Superior temporal gyrus (tissue), 1 donor: ENCODE results near the gene TANGO6.
"Not testable (repeated sequence)": the region's sequence is repeated elsewhere in the genome, so short reads cannot be mapped to it uniquely, and the experiment has no call there.

ENCODE experiments used
- DNase-seq: peaks from one replicate; pipeline ENCODE4 v3.0.0-alpha.2; 2016; ENCODE audit errors: extremely low spot score

Gene TANGO6

DNA sequence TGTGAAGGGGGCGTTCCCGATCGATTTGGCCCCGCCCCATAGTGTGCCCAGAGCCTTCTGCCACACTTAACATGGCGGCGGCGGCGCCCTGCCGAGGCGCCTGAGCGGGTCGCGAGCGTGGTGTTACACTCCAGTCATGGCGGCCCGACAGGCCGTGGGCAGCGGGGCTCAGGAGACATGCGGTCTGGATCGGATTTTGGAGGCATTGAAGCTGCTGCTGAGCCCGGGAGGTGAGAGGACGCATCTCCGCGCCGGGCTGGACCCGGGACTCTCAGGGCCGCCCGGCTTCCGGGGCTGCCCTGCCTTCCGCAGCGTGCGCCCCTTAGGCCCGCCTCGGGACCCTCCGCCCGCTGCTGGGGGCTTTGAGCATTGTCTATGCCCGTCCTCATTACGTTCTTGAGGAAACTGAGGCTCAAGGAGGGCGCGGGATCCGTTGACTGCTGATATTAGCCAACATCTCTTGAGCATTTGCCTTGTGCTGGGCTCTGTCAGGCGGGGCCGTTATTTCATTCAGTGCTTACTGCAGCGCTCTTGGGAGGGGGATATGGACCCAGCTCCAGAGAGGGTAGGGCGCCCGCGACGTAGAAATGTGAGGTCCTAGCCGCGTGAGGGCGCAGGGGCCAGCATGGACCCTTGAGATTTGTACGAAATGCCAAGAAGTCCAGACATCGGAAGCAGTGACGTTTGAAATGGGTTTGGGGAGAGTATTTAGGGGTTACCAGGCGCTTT lies at the start of gene TANGO6:
TANGO6 (plus strand) TSS at position 50 of the 729 bp plus-strand sequence; CDS start at position 137, 87 bp downstream.
- peak; percentile 89 for DNase-seq

DNA sequence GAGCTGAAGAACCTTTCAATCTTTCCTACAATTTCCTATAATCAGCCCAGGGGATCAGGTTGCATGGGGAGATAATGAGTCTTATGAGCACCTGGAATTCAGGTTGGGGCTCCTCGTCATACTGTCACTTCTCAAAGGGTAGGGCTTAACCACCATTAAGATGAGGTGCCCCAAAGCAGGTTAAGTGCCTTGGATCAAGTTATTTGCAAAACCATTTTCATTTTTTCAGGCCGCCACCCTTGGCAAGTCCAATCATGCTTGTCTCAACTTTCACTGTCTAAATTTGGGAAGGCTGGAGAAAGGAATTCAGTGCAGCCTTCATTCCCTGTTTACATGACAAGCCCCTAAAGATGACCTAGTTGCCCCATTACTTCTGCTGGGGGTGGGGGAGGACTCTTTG lies 44.9 kb upstream of the TANGO6 start:
- no peak for DNase-seq

DNA sequence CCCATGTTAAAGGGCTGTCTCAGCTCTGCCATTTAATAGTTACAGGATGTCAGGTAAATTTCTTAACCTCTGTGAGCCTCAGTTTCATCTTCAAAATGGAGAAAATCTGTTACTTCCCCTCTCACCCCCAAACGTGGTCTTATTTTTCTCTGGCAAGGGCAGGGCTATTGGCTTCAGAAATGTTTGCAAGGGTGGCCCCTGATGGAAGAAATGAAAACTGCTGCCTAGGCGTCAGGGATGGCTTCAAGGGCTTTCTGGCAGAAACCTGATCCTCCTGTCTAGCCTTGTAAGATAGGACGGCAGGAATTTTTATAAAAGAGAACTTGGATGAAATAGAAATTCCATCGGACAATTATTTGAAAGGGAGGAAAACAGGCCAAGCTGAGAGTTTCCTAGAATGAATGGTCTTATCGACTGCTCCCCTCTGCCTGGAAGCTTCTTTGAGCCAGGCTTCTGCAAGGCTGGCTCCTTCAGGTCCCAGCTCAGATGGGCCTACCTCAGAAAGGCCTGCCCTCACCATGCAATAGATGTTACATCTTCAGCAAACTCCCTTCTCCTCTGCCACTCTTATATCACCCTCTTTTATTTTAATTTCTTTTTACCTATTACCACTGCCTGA lies 43.0 kb upstream of the TANGO6 start:
- peak; percentile 88 for DNase-seq

DNA sequence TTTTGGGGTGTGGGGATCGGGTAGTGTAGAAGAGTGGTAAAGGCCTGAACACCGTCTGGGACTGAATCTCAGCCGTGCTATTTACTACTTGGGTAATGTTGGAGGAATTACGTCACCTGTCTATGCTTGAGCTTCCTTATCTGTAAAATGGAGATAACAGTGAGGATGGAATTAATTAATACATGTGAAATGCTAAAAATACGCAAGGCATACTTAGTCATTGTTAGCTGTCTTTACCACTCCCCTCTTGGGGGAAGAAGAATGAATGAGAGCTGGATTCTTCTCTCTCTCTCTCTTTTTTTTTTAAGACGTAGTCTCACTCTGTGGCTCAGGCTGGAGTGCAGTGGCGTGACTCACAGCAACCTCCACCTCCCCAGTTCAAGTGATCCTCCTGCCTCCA lies 41.1 kb upstream of the TANGO6 start:
- DNase-seq: no peak

DNA sequence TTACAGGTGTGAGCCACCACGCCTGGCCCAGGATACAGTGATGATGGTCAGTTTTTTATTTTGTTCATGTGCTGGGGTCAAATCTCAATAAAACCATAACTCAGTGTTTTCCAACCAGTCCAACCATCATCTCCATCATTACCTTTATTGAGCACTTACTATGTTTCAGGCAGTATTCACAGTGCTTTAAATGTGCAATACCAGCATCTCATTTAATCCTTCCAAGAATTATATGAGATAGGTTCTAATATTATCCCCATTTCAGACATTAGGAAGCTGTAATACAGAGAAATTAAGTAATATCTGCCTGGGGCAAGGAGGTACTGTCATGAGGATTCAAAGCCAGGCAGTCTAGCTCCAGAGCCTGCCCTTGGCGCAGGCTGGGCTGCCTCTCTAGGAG lies 36.9 kb upstream of the TANGO6 start:
- no peak for DNase-seq

DNA sequence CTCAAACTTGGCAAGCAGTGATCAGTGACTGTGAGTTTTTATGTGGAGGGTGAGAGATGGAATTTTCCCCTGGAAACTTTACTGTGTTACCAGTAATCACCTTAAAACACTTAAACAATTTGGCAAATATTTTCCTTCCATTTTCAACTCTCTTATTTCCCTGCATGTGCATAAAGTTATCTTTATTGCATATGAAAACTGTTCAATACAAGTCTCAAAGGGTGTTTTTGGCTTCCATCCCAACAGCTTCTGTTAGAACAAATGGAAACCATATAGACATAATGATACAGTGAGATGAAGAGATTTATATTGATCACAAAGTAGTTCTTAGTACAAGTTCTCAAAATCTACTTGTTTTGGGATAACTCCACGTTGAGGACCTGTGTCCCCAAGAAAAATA lies 36.4 kb upstream of the TANGO6 start:
- DNase-seq: no peak

DNA sequence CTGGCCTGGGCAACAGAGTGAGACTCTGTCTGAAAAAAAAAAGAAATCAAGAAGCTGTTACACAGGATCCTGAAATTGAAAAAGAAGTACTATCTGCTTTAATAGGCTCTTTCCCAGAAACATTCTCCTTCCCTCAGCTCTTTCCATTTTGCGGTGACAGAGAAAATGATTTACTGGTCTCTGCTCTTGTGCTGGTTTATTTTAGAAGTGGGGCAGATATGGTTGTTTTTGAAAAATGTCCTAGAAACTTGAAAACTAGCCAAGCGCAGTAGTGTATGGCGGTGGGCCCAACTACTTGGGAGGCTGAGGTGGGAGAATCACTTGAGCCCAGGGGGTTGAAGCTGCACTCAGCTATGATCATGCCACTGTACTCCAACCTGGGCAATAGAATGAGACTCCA lies 28.8 kb upstream of the TANGO6 start:
- no peak for DNase-seq

DNA sequence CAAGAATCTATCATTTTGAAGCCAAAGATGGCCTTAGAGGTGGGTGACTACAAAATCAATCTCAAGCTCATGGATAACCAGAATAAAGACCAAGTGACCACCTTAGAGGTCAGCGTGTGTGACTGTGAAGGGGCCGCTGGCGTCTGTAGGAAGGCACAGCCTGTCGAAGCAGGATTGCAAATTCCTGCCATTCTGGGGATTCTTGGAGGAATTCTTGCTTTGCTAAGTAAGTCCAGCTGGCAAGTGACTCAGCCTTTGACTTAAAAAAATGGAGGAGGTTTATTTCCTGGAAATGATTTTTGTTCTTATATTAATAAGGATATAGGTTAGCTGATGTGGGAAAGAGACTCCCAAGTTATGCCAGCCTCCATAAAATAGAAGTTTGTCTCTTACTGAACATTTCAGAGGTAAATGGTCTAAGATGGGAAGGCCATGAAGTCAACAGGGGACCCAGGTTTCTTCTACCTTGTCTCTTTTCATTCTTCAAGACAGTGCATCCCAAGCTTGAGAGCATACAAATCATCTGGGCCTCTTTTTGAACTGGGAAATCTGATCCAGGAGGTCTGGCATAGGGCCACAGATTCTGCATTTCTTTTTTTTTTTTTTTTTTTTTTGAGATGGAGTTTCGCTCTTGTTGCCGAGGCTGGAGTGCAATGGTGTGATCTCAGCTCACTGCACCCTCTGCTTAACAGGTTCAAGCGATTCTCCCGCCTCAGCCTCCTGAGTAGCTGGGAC lies 19.8 kb upstream of the TANGO6 start:
- no peak for DNase-seq

DNA sequence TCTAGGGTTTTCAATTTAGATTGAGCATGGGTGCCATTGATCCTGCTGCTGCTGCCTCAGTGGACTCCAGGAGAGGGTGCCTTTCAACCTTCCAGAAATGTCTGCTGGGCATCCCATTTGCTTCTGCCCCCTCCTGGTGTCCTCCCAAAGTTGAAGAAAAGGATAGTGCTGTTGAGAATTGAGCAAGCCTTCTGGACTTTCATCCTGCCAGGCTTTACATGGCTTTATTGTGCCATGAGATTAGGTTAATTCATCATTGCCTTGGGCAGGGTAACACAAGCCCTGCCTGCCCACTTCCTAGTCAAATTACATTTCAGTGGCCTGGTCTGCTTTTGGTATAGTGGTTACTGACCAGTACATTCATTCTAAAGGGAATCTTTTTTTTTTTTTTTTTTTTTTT lies 17.9 kb upstream of the TANGO6 start:
- DNase-seq: no peak

DNA sequence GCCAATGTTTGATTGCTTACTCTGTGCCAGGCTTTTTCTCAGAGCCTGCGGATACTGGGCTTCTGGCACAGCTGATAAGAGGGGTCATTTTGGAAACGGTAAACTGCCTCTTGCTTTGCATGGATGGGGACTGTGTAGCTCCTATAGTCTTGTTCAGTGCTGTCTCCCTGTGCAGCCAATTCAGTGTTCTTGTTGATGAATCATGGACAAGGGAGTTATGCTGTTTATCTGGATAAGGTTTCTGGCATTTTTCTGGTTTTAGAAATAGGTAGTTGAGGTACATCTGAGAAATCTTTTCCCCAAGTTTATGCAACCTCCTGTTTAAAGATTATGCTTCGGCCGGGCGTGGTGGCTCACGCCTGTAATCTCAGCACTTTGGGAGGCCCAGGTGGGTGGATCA lies 16.7 kb upstream of the TANGO6 start:
- DNase-seq: no peak

DNA sequence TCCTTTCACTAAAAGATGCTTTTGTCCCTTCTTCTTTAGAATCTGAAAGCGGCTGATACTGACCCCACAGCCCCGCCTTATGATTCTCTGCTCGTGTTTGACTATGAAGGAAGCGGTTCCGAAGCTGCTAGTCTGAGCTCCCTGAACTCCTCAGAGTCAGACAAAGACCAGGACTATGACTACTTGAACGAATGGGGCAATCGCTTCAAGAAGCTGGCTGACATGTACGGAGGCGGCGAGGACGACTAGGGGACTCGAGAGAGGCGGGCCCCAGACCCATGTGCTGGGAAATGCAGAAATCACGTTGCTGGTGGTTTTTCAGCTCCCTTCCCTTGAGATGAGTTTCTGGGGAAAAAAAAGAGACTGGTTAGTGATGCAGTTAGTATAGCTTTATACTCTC lies 10.1 kb upstream of the TANGO6 start:
- DNase-seq: no peak

DNA sequence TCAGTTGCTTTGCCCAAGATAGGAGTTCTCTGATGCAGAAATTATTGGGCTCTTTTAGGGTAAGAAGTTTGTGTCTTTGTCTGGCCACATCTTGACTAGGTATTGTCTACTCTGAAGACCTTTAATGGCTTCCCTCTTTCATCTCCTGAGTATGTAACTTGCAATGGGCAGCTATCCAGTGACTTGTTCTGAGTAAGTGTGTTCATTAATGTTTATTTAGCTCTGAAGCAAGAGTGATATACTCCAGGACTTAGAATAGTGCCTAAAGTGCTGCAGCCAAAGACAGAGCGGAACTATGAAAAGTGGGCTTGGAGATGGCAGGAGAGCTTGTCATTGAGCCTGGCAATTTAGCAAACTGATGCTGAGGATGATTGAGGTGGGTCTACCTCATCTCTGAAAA lies 8.8 kb upstream of the TANGO6 start:
- no peak for DNase-seq

DNA sequence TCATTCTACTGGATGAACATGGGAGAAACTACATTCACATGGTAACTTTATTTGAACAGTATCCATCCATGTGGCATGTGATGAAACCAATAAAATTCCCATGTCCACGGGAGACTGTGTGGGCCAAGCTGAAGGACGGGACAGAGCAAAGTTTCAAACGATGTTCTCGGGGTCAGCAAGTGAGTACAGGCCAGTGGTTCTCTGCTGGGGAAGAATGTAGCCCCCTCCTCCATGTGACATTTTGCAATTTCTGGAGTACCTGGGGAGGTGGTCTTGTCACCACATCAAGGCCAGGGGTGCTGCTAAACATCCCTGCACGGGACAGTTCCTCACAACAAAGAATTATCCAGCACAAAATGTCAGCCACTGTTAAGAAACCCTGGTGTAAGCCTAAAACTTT lies 7.4 kb upstream of the TANGO6 start:
- DNase-seq: no peak

DNA sequence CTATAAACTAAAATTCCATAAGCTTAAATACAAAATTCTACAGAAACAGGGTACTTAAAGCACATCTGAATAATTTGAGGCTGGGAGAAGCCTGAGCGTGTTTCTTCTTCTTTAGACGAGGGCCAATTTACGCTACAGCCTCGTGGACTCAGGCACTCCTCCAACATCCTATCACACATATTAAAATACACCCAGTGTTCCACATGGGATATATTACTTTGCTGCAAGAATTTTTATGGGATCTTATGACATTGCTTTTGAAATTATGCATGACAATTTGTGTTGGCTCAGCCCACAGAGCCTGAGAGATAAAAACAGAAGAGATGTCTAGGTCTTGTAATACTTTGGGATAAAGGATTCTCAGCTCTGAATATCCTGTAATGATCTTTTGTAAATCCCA lies 3.5 kb upstream of the TANGO6 start:
- DNase-seq: no peak

DNA sequence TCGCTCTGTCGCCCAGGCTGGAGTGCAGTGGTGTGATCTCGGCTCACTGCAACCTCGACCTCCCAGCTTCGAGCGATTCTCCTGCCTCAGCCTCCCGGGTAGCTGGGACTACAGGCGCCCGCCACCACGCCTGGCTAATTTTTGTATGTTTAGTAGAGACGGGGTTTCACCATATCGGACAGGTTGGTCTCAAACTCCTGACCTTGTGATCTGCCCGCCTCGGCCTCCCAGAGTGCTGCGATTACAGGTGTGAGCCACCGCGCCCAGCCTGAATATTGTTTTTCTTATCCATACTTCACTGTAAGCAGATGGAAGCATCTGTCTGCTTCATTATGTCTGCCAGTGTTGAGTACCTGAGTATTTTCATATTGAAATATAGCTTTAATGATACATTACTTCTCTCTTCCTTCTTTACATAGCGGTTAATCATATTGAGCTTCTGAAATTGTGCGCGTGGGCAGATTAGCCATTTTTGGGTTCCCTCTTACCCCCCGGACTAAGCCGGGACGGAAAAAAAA lies 308 bp upstream of the TANGO6 start:
- not testable (repeated sequence) for DNase-seq

DNA sequence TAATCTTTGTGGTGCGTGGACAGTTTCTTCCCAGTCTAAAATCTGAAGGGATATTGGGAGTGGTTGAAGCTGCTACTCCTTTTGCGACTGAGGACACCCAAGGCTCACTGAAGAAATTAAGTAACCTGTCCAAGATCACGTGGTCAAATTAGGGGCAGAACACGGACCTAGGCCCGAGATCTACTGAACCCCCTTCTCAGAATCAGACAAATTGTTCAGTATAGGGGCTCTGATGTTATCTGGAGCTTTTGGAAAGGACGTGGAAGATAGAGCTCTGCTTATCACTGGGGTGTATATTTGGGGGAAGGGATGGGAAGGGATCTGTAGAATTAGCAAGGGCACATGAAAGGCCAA lies 857 bp downstream of the TANGO6 start:
- no peak for DNase-seq

DNA sequence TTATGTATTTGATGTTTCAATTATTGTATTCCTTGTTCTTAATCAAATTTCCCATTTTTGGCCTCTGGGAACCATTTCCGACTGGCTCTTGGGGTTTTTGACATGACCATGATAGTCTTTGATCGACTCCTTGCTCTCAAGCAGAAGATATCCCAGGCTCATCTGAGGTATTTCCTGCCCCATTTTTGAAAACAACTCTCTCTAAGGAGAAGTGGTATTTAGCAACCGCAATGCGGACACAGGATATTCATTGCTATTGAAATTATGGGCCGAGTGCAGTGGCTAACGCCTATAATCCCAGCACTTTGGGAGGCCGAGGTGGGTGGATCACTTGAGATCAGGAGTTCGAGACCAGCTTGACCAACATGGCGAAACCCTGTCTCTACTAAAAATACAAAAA lies 5.5 kb downstream of the TANGO6 start:
- no peak for DNase-seq

DNA sequence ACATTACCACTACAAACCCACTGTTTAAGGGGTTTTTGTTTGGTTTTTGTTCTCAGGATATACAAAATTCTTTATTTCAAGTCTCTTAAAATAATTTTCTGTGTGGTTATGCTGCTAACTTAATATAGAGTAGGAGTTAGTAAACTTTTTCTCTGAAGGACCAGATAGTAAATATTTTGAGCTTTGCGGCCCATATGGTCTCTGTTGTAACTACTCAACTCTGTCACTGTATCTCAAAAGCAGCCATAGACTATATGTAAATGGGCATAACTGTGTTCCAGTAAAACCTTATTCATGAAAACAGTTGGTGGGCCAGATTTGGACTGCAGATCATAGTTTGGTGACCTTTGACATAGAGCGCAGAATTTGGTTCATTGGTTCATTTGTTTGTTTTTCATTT lies 7.2 kb downstream of the TANGO6 start:
- DNase-seq: no peak

DNA sequence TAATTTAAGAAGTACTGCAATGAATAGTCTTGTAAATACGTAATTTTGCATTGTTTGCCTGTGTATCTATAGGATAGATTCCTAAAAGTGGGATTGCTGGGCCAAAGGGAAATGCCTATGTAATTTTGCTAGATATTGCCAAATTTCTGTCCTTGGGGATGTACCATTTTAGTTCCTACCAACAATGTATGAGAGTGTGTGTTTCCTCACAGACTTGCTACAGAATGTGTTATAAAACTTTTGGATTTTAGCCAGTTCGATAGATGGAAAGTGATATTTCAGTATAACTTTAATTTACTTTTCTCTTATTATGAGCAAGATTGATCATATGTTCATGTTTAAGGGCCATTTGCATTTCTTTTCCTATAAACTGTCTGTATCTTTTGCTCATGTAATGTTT lies 8.3 kb downstream of the TANGO6 start:
- DNase-seq: no peak

DNA sequence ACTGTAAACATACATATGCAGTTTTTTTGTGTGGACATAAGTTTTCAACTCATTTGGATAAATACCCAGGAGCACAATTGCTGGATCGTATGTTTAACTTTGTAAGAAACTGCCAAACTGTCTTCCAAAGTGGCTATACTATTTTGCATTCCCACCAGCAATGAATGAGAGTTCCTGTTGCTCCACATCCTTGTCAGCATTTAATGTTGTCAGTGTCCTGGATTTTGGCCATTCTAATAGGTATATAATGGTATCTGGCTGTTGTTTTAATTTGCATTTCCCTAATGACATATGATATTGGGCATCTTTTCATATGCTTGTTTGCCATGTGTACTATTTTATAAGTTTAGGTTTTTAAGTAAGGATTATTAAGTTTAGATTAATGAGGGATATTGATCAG lies 14.1 kb downstream of the TANGO6 start:
- no peak for DNase-seq

DNA sequence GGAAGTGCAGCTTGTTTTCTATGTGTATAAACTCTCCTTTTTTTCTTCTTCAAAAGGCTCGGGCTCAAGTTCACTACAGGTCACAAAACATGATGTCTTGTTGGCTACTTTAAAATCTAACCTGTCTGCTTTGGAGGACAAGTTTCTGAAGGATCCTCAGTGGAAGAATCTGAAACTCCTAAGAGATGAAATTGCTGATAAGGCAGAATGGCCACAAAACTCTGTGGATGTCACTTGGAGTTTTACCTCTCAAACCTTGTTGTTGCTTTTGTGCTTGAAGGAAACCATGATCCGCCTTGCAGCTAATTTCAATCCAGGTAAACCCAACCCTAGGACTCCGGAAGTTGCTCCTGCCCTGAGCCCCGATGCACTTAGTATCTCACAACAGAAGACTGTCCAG lies 16.5 kb downstream of the TANGO6 start:
- DNase-seq: no peak

DNA sequence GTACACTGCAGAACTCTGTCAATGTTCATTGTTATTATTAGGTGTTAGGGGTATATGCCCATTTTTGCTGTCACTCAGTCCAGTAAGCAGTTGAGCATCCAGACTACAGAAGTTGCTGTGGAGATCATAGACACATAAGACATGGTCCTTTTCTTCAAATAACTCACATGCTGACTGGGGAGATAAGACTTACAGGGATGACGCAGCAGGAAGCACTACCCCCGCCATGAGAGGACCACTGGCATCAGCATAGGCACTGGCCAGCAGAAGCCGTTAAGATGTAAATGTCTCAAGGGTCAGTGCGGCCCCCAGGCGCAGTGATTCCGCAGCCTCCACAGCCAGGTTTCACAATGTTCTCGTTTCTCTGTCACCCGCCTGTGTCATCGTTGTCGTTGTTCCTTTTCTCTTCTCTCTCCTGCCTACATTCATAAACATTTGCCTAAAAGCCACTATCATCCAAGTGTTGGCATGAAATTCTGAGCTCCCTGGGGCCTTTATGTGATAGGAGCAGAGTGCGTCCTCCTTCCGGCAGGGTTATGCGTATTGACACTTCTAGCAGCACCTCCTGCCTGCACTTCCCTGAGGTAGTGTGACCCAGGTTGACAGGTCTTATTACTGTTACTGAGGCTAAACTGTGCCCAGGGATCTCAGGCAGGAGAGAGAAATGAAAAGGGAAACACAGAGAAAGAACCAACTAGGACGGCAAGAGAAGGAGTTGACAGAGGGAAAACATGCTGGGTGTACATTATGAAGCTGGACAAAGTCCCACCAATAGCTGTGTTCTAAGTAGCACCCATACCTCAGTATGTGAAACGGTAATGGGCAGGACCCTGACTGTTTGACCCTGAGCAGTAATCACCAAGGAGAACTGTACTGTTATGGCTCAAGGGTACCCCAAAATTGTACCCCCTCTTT lies 17.9 kb downstream of the TANGO6 start:
- no peak for DNase-seq
